Endothelial cell of umbilical vein (primary cell): ENCODE measurements around the gene HTT. TPM values are rescaled to one million over a fixed set of nuclear protein-coding genes. Genes with fewer than 3 reads are reported as not detected.

Experiments used
- BruUV-seq: library from RNA; stranded (reverse); fragments of 400-500 nt; replicated peaks from 2 replicates; lab custom pipeline; 2021; lab: Mats Ljungman, UMichigan
- CTCF ChIA-PET: fragments of 300-600, 350-600 bp; sonication (Branson Sonifier 250); formaldehyde crosslinking; loops from one replicate; lab custom pipeline; 2021; ENCODE audit warnings: antibody characterized with exemption, inconsistent platforms; lab: Charles Lee
- POLR2A ChIA-PET: fragments of 300-600, 350-600 bp; sonication (Branson Sonifier 250); formaldehyde crosslinking; loops from one replicate; lab custom pipeline; 2021; ENCODE audit warnings: antibody characterized with exemption, inconsistent platforms; lab: Charles Lee
- DNase-seq: peaks from one replicate; pipeline ENCODE4 v3.0.0-alpha.2; 2011; ENCODE audit warnings: low read depth, low spot score
- FAIRE-seq: peaks from 2 replicates; lab custom pipeline; 2011; peaks lifted over from hg19 to GRCh38; lab: Jason Lieb, UNC
- H2AFZ ChIP-seq: 2 replicates; pipeline ENCODE4 v1.6.0; 2012; ENCODE audit warnings: low read depth, low read length, control low read depth, inconsistent platforms
- H3K27ac ChIP-seq: 2 replicates; pipeline ENCODE4 v1.5.1; 2011; ENCODE audit warnings: low read depth, mild to moderate bottlenecking, control low read depth, low read length, moderate library complexity; ENCODE audit not compliant: insufficient read depth
- H3K27me3 ChIP-seq, 2 experiments: 2 replicates each; pipeline versions ENCODE4 v1.6.0 to v1.6.1; 2011; ENCODE audit warnings: low read length in 2 of 2, mixed read lengths in 1 of 2; ENCODE audit not compliant: control insufficient read depth in 2 of 2, insufficient read depth in 2 of 2
- H3K36me3 ChIP-seq, 2 experiments: 2 replicates in 1 of 2; 3 replicates in 1 of 2; pipeline ENCODE4 v1.5.1; 2011; ENCODE audit warnings: low read length in 2 of 2, mild to moderate bottlenecking in 1 of 2, moderate library complexity in 1 of 2; ENCODE audit not compliant: control insufficient read depth in 2 of 2, insufficient read depth in 2 of 2; ENCODE audit errors: extremely low read depth in 1 of 2
- H3K4me1 ChIP-seq: 3 replicates; pipeline ENCODE4 v1.5.1; 2011; ENCODE audit warnings: mild to moderate bottlenecking, low read length; ENCODE audit not compliant: control insufficient read depth, insufficient read depth; ENCODE audit errors: extremely low read depth
- H3K4me2 ChIP-seq: 2 replicates; pipeline ENCODE4 v1.6.1; 2011; ENCODE audit warnings: low read length, control low read depth, mixed read lengths; ENCODE audit not compliant: insufficient read depth
- H3K4me3 ChIP-seq, 3 experiments: fragments of 200-600 bp in 1 of 3; sonication (generic), shearing (Covaris generic) in 1 of 3; replicated peaks in 1 of 3; 2 replicates each; pipeline ENCODE4 v1.5.1; 2011 to 2016; ENCODE audit warnings: control low read depth in 3 of 3, low read length in 3 of 3, mild to moderate bottlenecking in 2 of 3, inconsistent platforms in 1 of 3, low read depth in 1 of 3, moderate library complexity in 1 of 3; ENCODE audit not compliant: insufficient read depth in 1 of 3
- H3K79me2 ChIP-seq: 2 replicates; pipeline ENCODE4 v1.6.0; 2012; ENCODE audit warnings: low read length, inconsistent platforms; ENCODE audit not compliant: control insufficient read depth, insufficient read depth
- H3K9ac ChIP-seq: replicated peaks from 2 replicates; pipeline ENCODE3; 2011; ENCODE audit warnings: low read length, control low read depth; ENCODE audit not compliant: insufficient read depth; ENCODE audit errors: extremely low read depth
- H3K9me1 ChIP-seq: replicated peaks from 3 replicates; pipeline ENCODE4 v1.6.0; 2011; ENCODE audit warnings: mild to moderate bottlenecking, low read length; ENCODE audit not compliant: control insufficient read depth, insufficient read depth; ENCODE audit errors: extremely low read depth
- H3K9me3 ChIP-seq: replicated peaks from 2 replicates; pipeline ENCODE4 v1.5.1; 2012; ENCODE audit warnings: low read length, inconsistent platforms; ENCODE audit not compliant: control insufficient read depth, insufficient read depth
- H4K20me1 ChIP-seq: replicated peaks from 2 replicates; pipeline ENCODE3; 2011; ENCODE audit warnings: mild to moderate bottlenecking, low read length; ENCODE audit not compliant: control insufficient read depth, insufficient read depth; ENCODE audit errors: extremely low read depth
- CTCF ChIP-seq, 2 donors: IDR thresholded peaks; 1 replicate in 1 of 2; 2 replicates in 1 of 2; pipeline ENCODE4 v1.5.1; 2011; ENCODE audit warnings: low read length in 2 of 2, mild to moderate bottlenecking in 2 of 2, moderate library complexity in 2 of 2, control low read depth in 1 of 2, inconsistent platforms in 1 of 2, low read depth in 1 of 2; ENCODE audit not compliant: insufficient read depth in 1 of 2; ENCODE audit errors: extremely low read depth in 1 of 2
- EZH2 ChIP-seq: IDR thresholded peaks from 2 replicates; pipeline ENCODE4 v1.6.1; 2012; ENCODE audit warnings: borderline replicate concordance, low read depth, mild to moderate bottlenecking, moderate library complexity, low read length, inconsistent platforms; ENCODE audit not compliant: severe bottlenecking
- FOS ChIP-seq: IDR thresholded peaks from 2 replicates; pipeline ENCODE4 v1.6.1; 2011; ENCODE audit warnings: mild to moderate bottlenecking, low read length, moderate library complexity, borderline replicate concordance; ENCODE audit not compliant: insufficient read depth
- GATA2 ChIP-seq: IDR thresholded peaks from 2 replicates; pipeline ENCODE4 v1.7.0; 2011; ENCODE audit warnings: low read depth, mild to moderate bottlenecking, moderate library complexity, mixed read lengths, low read length; ENCODE audit not compliant: insufficient read length, insufficient read depth
- JUN ChIP-seq: IDR thresholded peaks from 2 replicates; pipeline ENCODE4 v1.6.1; 2011; ENCODE audit warnings: borderline replicate concordance, low read depth; ENCODE audit not compliant: insufficient read length, insufficient read depth
- MAX ChIP-seq: IDR thresholded peaks from 2 replicates; pipeline ENCODE4 v1.6.1; 2011; ENCODE audit not compliant: insufficient read depth, insufficient read length
- MYC ChIP-seq: IDR thresholded peaks from one replicate; pipeline ENCODE4 v1.6.1; 2011; ENCODE audit warnings: mild to moderate bottlenecking, low read depth, low read length
- POLR2A ChIP-seq: IDR thresholded peaks from 2 replicates; pipeline ENCODE4 v1.6.1; 2012; ENCODE audit warnings: low read depth, mild to moderate bottlenecking, control low read depth, low read length
- POLR2AphosphoS5 ChIP-seq: IDR thresholded peaks from 2 replicates; pipeline ENCODE4 v1.6.1; 2012; ENCODE audit warnings: low read depth, mild to moderate bottlenecking, control low read depth, low read length, moderate library complexity; ENCODE audit not compliant: insufficient read depth
- dilution Hi-C: fragments of 300-500 bp; cut with MboI; formaldehyde crosslinking; loops from one replicate; pipeline ENCODE4 v1.15.0; 2019; ENCODE audit warnings: low sequenced_read_pairs; ENCODE audit not compliant: extremely low pct_ligation_motif_present
- intact Hi-C: fragments of 100-400 bp; cut with micrococcal nuclease; formaldehyde crosslinking; loops from one replicate; pipeline ENCODE4 v1.10.0; 2022
- polyA plus RNA-seq, 4 experiments: library from polyadenylated mRNA; depleted of rRNA in 3 of 4; stranded (reverse) in 3 of 4; unstranded in 1 of 4; fragments of >200 nt; gene quantifications; 2 replicates each; pipeline versions ENCODE4 v1.2.1 to v1.2.3, GENCODE V29; 2011 to 2012; ENCODE audit warnings: missing spikeins in 1 of 4
- total RNA-seq: library from RNA; stranded (reverse); gene quantifications from 2 replicates; pipeline ENCODE4 v1.2.3, GENCODE V29; 2021

HTT gene
- total and polyA plus RNA-seq, 2 donors (not counting 3 experiments of a cell fraction or from before 2014, with no cell fraction given), result 15.7 to 61.2 TPM

GRCh38 chr4:3189459-3189858, 115.0 kb downstream of the HTT start:
- dilution Hi-C loops, result no loop called here

More at GRCh38 chr4:3189459-3189858, 115.0 kb downstream of the HTT start:
- Histone ChIP-seq H3K27me3 (no peaks in the 10 kb centered on the region), H3K79me2 (no peaks in the 10 kb centered on the region), H3K4me1 (no peaks in the 10 kb centered on the region), H3K4me2 (no peak overlapping the region), H3K36me3 (peaks cover 13 to 17% of the 10 kb centered on the region in 2 experiments), H3K9me1 (no peaks in the 10 kb centered on the region), H3K4me3 (no peak overlapping the region), H4K20me1 (no peaks in the 10 kb centered on the region), H3K9ac (no peak overlapping the region), H2AFZ (no peak overlapping the region), H3K27ac (no peak overlapping the region), H3K9me3 (no peaks in the 10 kb centered on the region)
- no TSS peak for BruUV-seq
- FAIRE-seq (no peak), DNase-seq (no peak)
- no peak for TF ChIP-seq POLR2AphosphoS5
- TF ChIP-seq MAX, result no peak
- TF ChIP-seq FOS, result no peak
- TF ChIP-seq EZH2, result no peak
- no peak for TF ChIP-seq CTCF (IDR thresholded peaks at IDR 0.05; ENCODE audit: extremely low read depth in 1 of 2, insufficient read depth in 1 of 2, low read depth in 1 of 2, low read length in 2 of 2)
- TF ChIP-seq JUN, result no peak
- TF ChIP-seq POLR2A, result no peak
- no peak for TF ChIP-seq MYC
- no peak for TF ChIP-seq GATA2
- intact Hi-C loops, result no loop called here
- POLR2A ChIA-PET, result interaction anchor here (0.7 kb wide), 1 partner anchor 14 kb away, joined by 3 read pairs; no protein-coding TSS in a partner anchor
- CTCF ChIA-PET, result no interaction called here
